ENCODE results near the gene RTCB.
"Not testable (repeated sequence)": the region's sequence is repeated elsewhere in the genome, so short reads cannot be mapped to it uniquely, and the experiment has no call there.

GRCh38 chr22:32357567-32357966 lies 54.5 kb downstream of the RTCB start, which contains the start of gene RFPL3:
- not testable (repeated sequence) for TF ChIP-seq CTCF (conservative IDR thresholded peaks at IDR 0.05; ENCODE audit: low read depth in 2 of 2); CREB1 (CRISPR knock-in tag; IDR thresholded peaks at IDR 0.05; ENCODE audit: low read depth); REST (IDR thresholded peaks at IDR 0.05; ENCODE audit: unreplicated experiment); POLR2AphosphoS5 (IDR thresholded peaks at IDR 0.05; ENCODE audit: low read depth); EZH2 (IDR thresholded peaks at IDR 0.05; ENCODE audit: low read depth, unreplicated experiment); EZH2phosphoT487 (IDR thresholded peaks at IDR 0.05; ENCODE audit: unreplicated experiment)
